Gastroesophageal sphincter (tissue), 4 donors: ENCODE results near the gene KCNH8. TPM values are rescaled to one million over a fixed set of nuclear protein-coding genes. Genes with fewer than 3 reads are reported as not detected.

Experiments
- ATAC-seq: fragments of 150-250 bp; one replicate; pipeline ENCODE4 v1.9.1; 2016; ENCODE audit warnings: mild to moderate bottlenecking, moderate library complexity
- H3K27ac ChIP-seq, 4 donors: fragments of 200-600 bp; sonication (generic) in 3 of 4; 1 replicate in 3 of 4; 2 replicates in 1 of 4; pipeline ENCODE4 v1.5.1; 2016 to 2019
- H3K27me3 ChIP-seq: fragments of 200-600 bp; sonication (generic); one replicate; pipeline ENCODE4 v1.5.1; 2019
- H3K36me3 ChIP-seq, 2 donors: fragments of 200-600 bp; sonication (generic); one replicate each; pipeline ENCODE4 v1.5.1; 2019; ENCODE audit warnings: control low read depth in 1 of 2
- H3K4me1 ChIP-seq, 3 donors: fragments of 200-600 bp; sonication (generic); 1 replicate in 2 of 3; 2 replicates in 1 of 3; pipeline ENCODE4 v1.5.1; 2016 to 2019; ENCODE audit warnings: control low read depth in 2 of 3
- H3K4me3 ChIP-seq, 2 donors: fragments of 200-600 bp; sonication (generic); one replicate each; pipeline ENCODE4 v1.5.1; 2019; ENCODE audit warnings: mild to moderate bottlenecking in 1 of 2, moderate library complexity in 1 of 2
- H3K9me3 ChIP-seq, 3 donors: fragments of 200-600 bp; sonication (generic); one replicate each; pipeline ENCODE4 v1.5.1; 2017 to 2019; ENCODE audit warnings: control low read depth in 2 of 3
- EP300 ChIP-seq: sonication (generic); formaldehyde crosslinking; IDR thresholded peaks from one replicate; pipeline ENCODE4 v1.6.1; 2017; ENCODE audit warnings: antibody characterized with exemption, mild to moderate bottlenecking
- POLR2A ChIP-seq, 2 donors: fragments of 450-650 bp; IDR thresholded peaks; one replicate each; pipeline ENCODE4 v1.6.1; 2017; ENCODE audit warnings: antibody characterized with exemption in 2 of 2, mild to moderate bottlenecking in 2 of 2, moderate library complexity in 1 of 2
- POLR2AphosphoS5 ChIP-seq: sonication (generic); formaldehyde crosslinking; IDR thresholded peaks from one replicate; pipeline ENCODE4 v1.6.1; 2017; ENCODE audit warnings: antibody characterized with exemption
- WGBS, 2 donors: methylation state at CpG; one replicate each; pipeline ENCODE4 v1.1.5; 2018; ENCODE audit warnings: low coverage in 1 of 2; 5-methylcytosine and 5-hydroxymethylcytosine counted together
- total RNA-seq, 4 donors: library from RNA; depleted of rRNA; stranded (reverse); fragments of >200 nt; gene quantifications; one replicate each; pipeline ENCODE4 v1.1.0, GENCODE V29; 2016
- TF ChIP-seq, protein P1 (sequence below), 4 experiments: fragments of 200-600 bp in 2 of 4; fragments of 450-650 bp in 2 of 4; sonication (generic) in 1 of 4; IDR thresholded peaks; one replicate each; pipeline ENCODE4 v1.5.1; 2017 to 2019; ENCODE audit warnings: antibody characterized with exemption in 4 of 4, mild to moderate bottlenecking in 2 of 4, moderate library complexity in 2 of 4

Gene KCNH8
- total RNA-seq, 4 donors from 2014 or later, result 0.19 to 0.62 (median 0.40) TPM; not detected in 1

DNA sequence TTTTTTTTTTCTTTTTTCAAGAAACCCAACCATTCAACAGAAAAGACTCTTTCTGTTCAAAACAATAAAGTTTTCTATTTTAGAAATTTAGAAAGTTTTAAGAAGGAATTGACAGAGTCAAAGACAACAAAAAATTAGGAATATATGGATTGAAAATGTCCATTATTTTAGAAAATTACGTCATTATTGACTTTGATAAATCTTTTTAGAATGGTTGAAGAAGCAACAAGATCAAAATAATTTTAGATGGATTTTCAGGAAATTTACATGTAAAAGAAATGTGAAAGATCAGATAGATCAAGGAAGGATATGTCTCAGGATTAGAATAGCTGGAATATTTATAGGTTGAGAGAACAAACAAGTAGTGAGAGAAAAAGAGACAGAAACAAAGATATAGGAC lies 8.4 kb upstream of the KCNH8 start:
- H3K4me3 ChIP-seq, result no peak overlapping the region
- H3K4me1 ChIP-seq, result no peaks in the 10 kb centered on the region
- TF ChIP-seq, protein P1, sequence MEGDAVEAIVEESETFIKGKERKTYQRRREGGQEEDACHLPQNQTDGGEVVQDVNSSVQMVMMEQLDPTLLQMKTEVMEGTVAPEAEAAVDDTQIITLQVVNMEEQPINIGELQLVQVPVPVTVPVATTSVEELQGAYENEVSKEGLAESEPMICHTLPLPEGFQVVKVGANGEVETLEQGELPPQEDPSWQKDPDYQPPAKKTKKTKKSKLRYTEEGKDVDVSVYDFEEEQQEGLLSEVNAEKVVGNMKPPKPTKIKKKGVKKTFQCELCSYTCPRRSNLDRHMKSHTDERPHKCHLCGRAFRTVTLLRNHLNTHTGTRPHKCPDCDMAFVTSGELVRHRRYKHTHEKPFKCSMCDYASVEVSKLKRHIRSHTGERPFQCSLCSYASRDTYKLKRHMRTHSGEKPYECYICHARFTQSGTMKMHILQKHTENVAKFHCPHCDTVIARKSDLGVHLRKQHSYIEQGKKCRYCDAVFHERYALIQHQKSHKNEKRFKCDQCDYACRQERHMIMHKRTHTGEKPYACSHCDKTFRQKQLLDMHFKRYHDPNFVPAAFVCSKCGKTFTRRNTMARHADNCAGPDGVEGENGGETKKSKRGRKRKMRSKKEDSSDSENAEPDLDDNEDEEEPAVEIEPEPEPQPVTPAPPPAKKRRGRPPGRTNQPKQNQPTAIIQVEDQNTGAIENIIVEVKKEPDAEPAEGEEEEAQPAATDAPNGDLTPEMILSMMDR (IDR thresholded peaks at IDR 0.05), result no peak
- no peak for TF ChIP-seq POLR2A (IDR thresholded peaks at IDR 0.05)
- TF ChIP-seq POLR2AphosphoS5, result no peak
- no peak for TF ChIP-seq EP300
- no peak for ATAC-seq
- no peak overlapping the region for H3K27ac ChIP-seq
- H3K27me3 ChIP-seq, result peaks cover 6% of the 10 kb centered on the region
- WGBS, 2 donors, result 58 to 64% methylated on average over 1 of the region's 1 CpG
- peaks cover 0 to 2% (median 0%) of the 10 kb centered on the region in 3 donors for H3K9me3 ChIP-seq
- no peaks in the 10 kb centered on the region for H3K36me3 ChIP-seq

DNA sequence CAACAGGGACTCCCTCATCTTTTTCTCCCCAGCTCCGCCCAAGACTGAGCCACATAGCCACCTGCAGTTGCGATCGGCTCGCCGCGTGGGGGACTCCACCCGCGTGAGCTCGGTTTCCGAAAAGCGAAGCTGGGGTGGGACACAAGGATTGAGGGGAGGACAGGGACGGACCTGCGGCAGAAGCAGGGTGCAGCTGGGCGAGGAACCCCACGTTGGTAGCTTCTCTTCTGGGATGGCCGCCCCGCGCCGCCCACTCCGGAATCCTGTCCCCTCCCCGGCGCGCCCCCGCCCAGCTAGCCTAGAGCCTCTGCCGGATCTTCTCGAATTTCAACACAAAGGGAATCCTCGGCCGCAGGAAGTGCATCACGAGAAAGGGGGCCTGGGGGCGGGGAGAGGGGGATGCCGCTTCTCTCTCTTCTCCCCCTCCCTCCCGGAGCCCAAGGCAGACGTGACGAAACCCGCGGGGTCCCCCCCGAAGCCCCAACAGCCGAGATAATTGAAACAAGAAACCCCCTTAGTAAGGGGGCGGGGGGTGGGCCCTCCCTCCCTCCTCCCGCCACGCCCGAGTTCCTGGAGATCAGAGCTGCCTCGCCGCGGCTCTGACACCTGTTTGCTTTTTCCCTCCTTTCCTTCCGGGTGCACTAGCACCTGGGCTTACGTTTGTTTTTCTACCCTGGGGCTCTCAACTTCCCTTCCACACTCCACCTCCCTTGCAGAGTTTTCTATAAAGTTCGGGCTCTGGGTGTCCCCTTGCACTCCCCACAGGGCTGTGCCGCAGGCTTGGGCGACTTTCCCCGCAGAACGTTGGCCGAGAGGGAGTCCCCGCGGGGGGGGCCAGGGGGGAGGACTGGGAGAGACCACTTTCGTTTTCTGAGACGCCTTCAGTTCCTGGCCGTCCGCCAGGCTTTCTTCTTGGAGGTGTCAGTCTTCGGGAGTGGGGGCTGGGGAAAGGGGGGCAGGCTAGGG lies 1.3 kb upstream of the KCNH8 start:
- no peaks in the 10 kb centered on the region for H3K36me3 ChIP-seq
- H3K4me1 ChIP-seq, result peaks cover 0 to 23% (median 10%) of the 10 kb centered on the region in 3 donors
- TF ChIP-seq EP300, result no peak
- TF ChIP-seq, protein P1 (IDR thresholded peaks at IDR 0.05), result peak; percentile 21 to 58 (median 54)
- TF ChIP-seq POLR2A (IDR thresholded peaks at IDR 0.05), result no peak
- peak; percentile 25 for TF ChIP-seq POLR2AphosphoS5
- peaks cover 0 to 8% (median 0%) of the 10 kb centered on the region in 3 donors for H3K9me3 ChIP-seq
- peak; percentile 81 for ATAC-seq
- WGBS, 2 donors, result 0% methylated on average over 6 to 7 of the region's 60 CpGs
- peaks cover 43% of the 10 kb centered on the region for H3K27me3 ChIP-seq
- H3K27ac ChIP-seq, result peak overlapping the region in 3 of 4 donors; percentile 71 to 77 (median 73)
- peak overlapping the region; percentile 78 to 81 for H3K4me3 ChIP-seq

- no peak for TF ChIP-seq EP300
- TF ChIP-seq POLR2AphosphoS5, result no peak
- TF ChIP-seq, protein P1 (IDR thresholded peaks at IDR 0.05), result no peak
- TF ChIP-seq POLR2A (IDR thresholded peaks at IDR 0.05), result no peak
- peak overlapping the region in 1 of 2 donors; percentile 78 for H3K4me3 ChIP-seq
- peaks cover 0 to 23% (median 10%) of the 10 kb centered on the region in 3 donors for H3K4me1 ChIP-seq
- WGBS, 2 donors, result 3 to 4% methylated on average over 11 to 12 of the region's 12 CpGs
- peaks cover 0 to 8% (median 0%) of the 10 kb centered on the region in 3 donors for H3K9me3 ChIP-seq
- H3K27me3 ChIP-seq, result peaks cover 37% of the 10 kb centered on the region
- no peaks in the 10 kb centered on the region for H3K36me3 ChIP-seq
- ATAC-seq, result no peak
- H3K27ac ChIP-seq, result peak overlapping the region in 1 of 4 donors; percentile 73
These were observed 420 bp downstream of the KCNH8 start for GRCh38 chr3:19148768-19149091.

GRCh38 chr3:19149368-19149767 lies 1.1 kb downstream of the KCNH8 start:
- Histone ChIP-seq H3K4me3 (peak overlapping the region in 1 of 2 donors; percentile 78), H3K27ac (no peak overlapping the region), H3K9me3 (peaks cover 0 to 8% (median 0%) of the 10 kb centered on the region in 3 donors), H3K27me3 (peaks cover 37% of the 10 kb centered on the region), H3K4me1 (peaks cover 0 to 23% (median 10%) of the 10 kb centered on the region in 3 donors), H3K36me3 (no peaks in the 10 kb centered on the region)
- no peak for TF ChIP-seq EP300
- TF ChIP-seq POLR2A (IDR thresholded peaks at IDR 0.05), result no peak
- ATAC-seq, result no peak
- 0 to 2% methylated on average over 6 of the region's 6 CpGs for WGBS, 2 donors

DNA sequence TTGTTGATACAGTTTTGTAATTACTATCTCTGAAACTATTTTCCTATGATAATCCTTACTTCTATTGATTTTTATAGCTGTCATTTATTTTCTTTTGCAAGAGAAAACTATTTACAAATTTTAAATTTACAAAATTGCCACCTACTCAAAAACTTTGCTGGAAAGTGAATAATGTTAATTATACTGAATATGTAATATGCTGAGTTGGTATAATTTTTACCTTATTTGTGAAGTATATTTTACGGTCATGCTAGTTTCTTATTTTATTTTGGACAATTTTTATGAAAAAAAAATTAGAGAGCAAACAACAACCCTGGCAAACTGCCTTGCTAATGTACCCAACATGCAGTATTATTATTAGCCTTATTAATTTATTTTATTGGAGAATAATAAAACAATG lies 2.9 kb downstream of the KCNH8 start:
- H3K27ac ChIP-seq, result no peak overlapping the region
- peaks cover 37% of the 10 kb centered on the region for H3K27me3 ChIP-seq
- H3K4me3 ChIP-seq, result no peak overlapping the region
- peaks cover 0 to 20% (median 10%) of the 10 kb centered on the region in 3 donors for H3K4me1 ChIP-seq
- WGBS, 2 donors, result 72 to 77% methylated on average over 1 of the region's 1 CpG
- no peaks in the 10 kb centered on the region for H3K36me3 ChIP-seq
- no peak for ATAC-seq
- no peak for TF ChIP-seq POLR2AphosphoS5
- TF ChIP-seq POLR2A (IDR thresholded peaks at IDR 0.05), result no peak
- TF ChIP-seq, protein P1 (IDR thresholded peaks at IDR 0.05), result no peak
- TF ChIP-seq EP300, result no peak
- no peaks in the 10 kb centered on the region for H3K9me3 ChIP-seq
